Kidney epithelial cell (primary cell): ENCODE measurements around the gene CLPTM1L. TPM values are rescaled to one million over a fixed set of nuclear protein-coding genes. Genes with fewer than 3 reads are reported as not detected.

ENCODE experiments used
- DNase-seq: peaks from one replicate; pipeline ENCODE4 v3.0.0-alpha.2; 2010; ENCODE audit warnings: low read depth
- H3K27me3 ChIP-seq: 2 replicates; pipeline ENCODE4 v1.6.0; 2011; ENCODE audit warnings: low read length; ENCODE audit not compliant: control insufficient read depth, insufficient read depth
- H3K36me3 ChIP-seq: 2 replicates; pipeline ENCODE4 v1.5.1; 2011; ENCODE audit warnings: low read length; ENCODE audit not compliant: control insufficient read depth, insufficient read depth
- H3K4me3 ChIP-seq: 2 replicates; pipeline ENCODE4 v1.5.1; 2011; ENCODE audit warnings: low read depth, mild to moderate bottlenecking, control low read depth, low read length
- CTCF ChIP-seq: IDR thresholded peaks from 2 replicates; pipeline ENCODE4 v1.5.1; 2011; ENCODE audit warnings: mild to moderate bottlenecking, moderate library complexity, low read length, control low read depth, inconsistent platforms; ENCODE audit not compliant: insufficient read depth, poor library complexity, severe bottlenecking
- total RNA-seq: library from RNA; depleted of rRNA; stranded (reverse); fragments of >200 nt; gene quantifications from 2 replicates; pipeline ENCODE4 v1.2.3, GENCODE V29; 2015

CLPTM1L gene
- total RNA-seq, 1 donor from 2014 or later = 159 TPM

- Histone ChIP-seq H3K4me3 (no peak overlapping the region), H3K27me3 (peaks cover 4% of the 10 kb centered on the region), H3K36me3 (no peaks in the 10 kb centered on the region)
- no peak for TF ChIP-seq CTCF
- DNase-seq = no peak
Measured at GRCh38 chr5:1371218-1371971, 26.5 kb upstream of the CLPTM1L start.

DNA sequence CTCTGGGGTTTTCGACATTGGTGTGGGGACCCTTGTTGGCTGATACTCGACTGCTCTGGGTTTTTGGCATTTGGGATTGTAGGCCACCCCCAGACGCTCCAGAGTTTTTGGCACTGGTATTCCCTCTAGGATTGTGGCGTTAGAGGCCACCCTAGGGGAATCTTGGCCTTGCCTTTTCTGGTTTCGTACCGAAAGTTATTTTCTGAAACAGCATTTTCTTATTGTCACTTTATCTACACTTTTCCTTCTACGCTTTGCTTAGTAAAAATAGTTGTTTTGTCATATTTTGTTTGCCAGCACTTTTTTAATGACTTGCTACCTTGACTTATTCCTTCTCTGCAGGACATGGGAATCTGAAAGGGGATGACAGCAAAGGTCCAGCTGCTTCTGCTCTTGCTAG is 25.1 kb upstream of the CLPTM1L start:
- no peak for TF ChIP-seq CTCF

GRCh38 chr5:1368756-1369155 is 23.9 kb upstream of the CLPTM1L start:
- DNase-seq = no peak
- no peaks in the 10 kb centered on the region for H3K36me3 ChIP-seq
- TF ChIP-seq CTCF = no peak
- H3K27me3 ChIP-seq = no peaks in the 10 kb centered on the region
- H3K4me3 ChIP-seq = no peak overlapping the region

More for the DNA sequence above, 25.1 kb upstream of the CLPTM1L start:
- H3K27me3 ChIP-seq = no peaks in the 10 kb centered on the region
- no peak overlapping the region for H3K4me3 ChIP-seq
- DNase-seq = no peak
- H3K36me3 ChIP-seq = no peaks in the 10 kb centered on the region

- no peak for DNase-seq
- Histone ChIP-seq H3K36me3 (no peaks in the 10 kb centered on the region), H3K4me3 (no peak overlapping the region), H3K27me3 (no peaks in the 10 kb centered on the region)
- no peak for TF ChIP-seq CTCF
Measured at GRCh38 chr5:1368236-1368635, 23.3 kb upstream of the CLPTM1L start.

DNA sequence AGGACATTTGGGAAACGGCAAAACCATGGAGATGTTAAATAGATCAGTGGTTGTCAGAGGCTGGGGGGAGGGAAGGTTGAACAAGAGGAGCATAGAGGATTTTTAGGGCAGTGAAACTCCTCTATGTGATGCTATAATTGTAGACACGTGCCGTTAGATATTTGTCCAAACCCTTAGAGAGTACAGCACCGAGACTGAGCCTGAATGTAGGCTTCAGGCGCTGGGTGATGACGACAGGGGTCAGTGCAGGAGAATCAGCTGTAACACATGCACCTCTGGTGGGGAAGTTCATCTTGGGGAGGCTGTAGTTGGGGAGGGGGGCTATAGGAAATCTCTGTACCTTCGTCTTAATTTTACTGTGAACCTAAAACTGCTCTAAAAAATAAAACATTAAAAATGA is 22.2 kb upstream of the CLPTM1L start:
- H3K36me3 ChIP-seq = no peaks in the 10 kb centered on the region
- no peak for TF ChIP-seq CTCF
- H3K27me3 ChIP-seq = no peaks in the 10 kb centered on the region
- no peak for DNase-seq
- no peak overlapping the region for H3K4me3 ChIP-seq

DNA sequence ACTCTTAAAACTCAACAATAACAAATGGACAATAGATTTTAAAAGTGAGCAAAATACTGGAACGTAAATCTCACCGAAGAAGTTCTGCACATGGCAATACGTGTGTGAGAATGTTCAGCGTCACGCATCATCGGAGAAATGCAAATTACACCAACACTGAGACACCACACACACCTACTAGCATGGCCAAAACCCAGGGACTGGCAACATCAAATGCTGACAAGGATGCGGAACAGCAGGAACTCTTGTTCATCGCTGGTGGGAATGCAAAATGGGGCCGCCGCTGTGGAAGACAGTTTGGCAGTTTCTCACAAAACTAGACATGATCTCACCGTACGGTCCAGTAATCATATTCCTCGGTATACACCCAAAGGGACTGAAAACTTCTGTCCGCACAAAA is 21.6 kb upstream of the CLPTM1L start:
- DNase-seq = no peak
- no peak for TF ChIP-seq CTCF
- Histone ChIP-seq H3K36me3 (no peaks in the 10 kb centered on the region), H3K4me3 (no peak overlapping the region), H3K27me3 (no peaks in the 10 kb centered on the region)
